HepG2 (cell line): Measurements from ENCODE around the gene PLEKHH3. TPM values are rescaled to one million over a fixed set of nuclear protein-coding genes. Genes with fewer than 3 reads are reported as not detected.

Experiments
- BRCA1 ChIP-seq: sonication (generic); formaldehyde crosslinking; IDR thresholded peaks from 2 replicates; pipeline ENCODE4 v1.4.0; 2020; ENCODE audit warnings: missing genetic modification reagents
- CHD4 ChIP-seq: fragments of 200-600 bp; sonication (generic); IDR thresholded peaks from 2 replicates; pipeline ENCODE4 v1.7.0; 2017; ENCODE audit warnings: mild to moderate bottlenecking, low read length, borderline replicate concordance
- FOXP4 ChIP-seq: sonication (generic); formaldehyde crosslinking; IDR thresholded peaks from 2 replicates; pipeline ENCODE4 v1.4.0; 2020; ENCODE audit warnings: missing genetic modification reagents
- GABPB1 ChIP-seq: IDR thresholded peaks from 2 replicates; pipeline ENCODE4 v1.6.1; 2016; ENCODE audit warnings: mild to moderate bottlenecking, missing genetic modification reagents, moderate library complexity, missing compliant biosample characterization
- NCOA2 ChIP-seq: sonication (generic); formaldehyde crosslinking; IDR thresholded peaks from 2 replicates; pipeline ENCODE4 v1.8.0; 2022; ENCODE audit warnings: inconsistent platforms
- PCBP1 ChIP-seq: fragments of 200-400 bp; formaldehyde crosslinking; IDR thresholded peaks from 2 replicates; pipeline ENCODE4 v1.6.1; 2017; ENCODE audit warnings: mild to moderate bottlenecking, low read depth, low read length, borderline replicate concordance
- SALL1 ChIP-seq: sonication (generic); formaldehyde crosslinking; IDR thresholded peaks from 2 replicates; pipeline ENCODE4 v1.8.0; 2022; ENCODE audit warnings: mild to moderate bottlenecking, missing genetic modification reagents
- ZNF205 ChIP-seq: IDR thresholded peaks from 2 replicates; pipeline ENCODE4 v1.6.1; 2018; ENCODE audit warnings: missing biosample characterization, missing genetic modification reagents
- ZNF232 ChIP-seq: sonication (generic); formaldehyde crosslinking; IDR thresholded peaks from 2 replicates; pipeline ENCODE4 v1.4.0; 2020; ENCODE audit warnings: missing genetic modification reagents, borderline replicate concordance
- ZNF331 ChIP-seq: sonication (generic); formaldehyde crosslinking; IDR thresholded peaks from 2 replicates; pipeline ENCODE4 v1.4.0; 2020; ENCODE audit warnings: missing genetic modification reagents
- ZNF598 ChIP-seq: sonication (generic); formaldehyde crosslinking; IDR thresholded peaks from 2 replicates; pipeline ENCODE4 v1.5.1; 2020; ENCODE audit warnings: mild to moderate bottlenecking, missing genetic modification reagents, borderline replicate concordance
- ZNF891 ChIP-seq: sonication (generic); formaldehyde crosslinking; IDR thresholded peaks from 2 replicates; pipeline ENCODE4 v1.5.0; 2020; ENCODE audit warnings: mild to moderate bottlenecking, missing genetic modification reagents
- polyA plus RNA-seq, 8 experiments: library from polyadenylated mRNA; depleted of rRNA in 3 of 8; stranded (reverse) in 7 of 8; unstranded in 1 of 8; fragments of >200 nt; fragmentation: Illumina TruSeq in 4 of 8; extraction: Trizol in 4 of 8; gene quantifications; 2 replicates each; pipeline versions ENCODE4 v1.2.1 to v1.2.3, GENCODE V29; 2011 to 2016; ENCODE audit warnings: low read depth in 4 of 8, missing spikeins in 1 of 8, mixed read lengths in 1 of 8; ENCODE audit not compliant: insufficient read depth in 1 of 8
- total RNA-seq, 5 experiments: library from RNA; depleted of rRNA; stranded (reverse); fragments of >200 nt; fragmentation: Illumina TruSeq; extraction: Trizol; gene quantifications; 2 replicates each; pipeline ENCODE4 v1.2.3, GENCODE V29; 2016; ENCODE audit warnings: low read depth in 1 of 5
- TF ChIP-seq, protein P1 (sequence below): IDR thresholded peaks from 2 replicates; pipeline ENCODE4 v1.6.1; 2012; ENCODE audit warnings: low read length, improper control_type of control experiment
- TF ChIP-seq, protein P2 (sequence below): sonication (generic); formaldehyde crosslinking; IDR thresholded peaks from 2 replicates; pipeline ENCODE4 v1.5.0; 2020; ENCODE audit warnings: missing genetic modification reagents, mild to moderate bottlenecking, borderline replicate concordance
- TF ChIP-seq, protein P3 (sequence below): sonication (generic); formaldehyde crosslinking; IDR thresholded peaks from 2 replicates; pipeline ENCODE4 v1.4.0; 2020; ENCODE audit warnings: missing genetic modification reagents, borderline replicate concordance

PLEKHH3 gene
- total and polyA plus RNA-seq, 2 of the 13 experiments (the other 11 are each of a cell fraction or from before 2014, with no cell fraction given), result 6.0 to 19.9 TPM

DNA sequence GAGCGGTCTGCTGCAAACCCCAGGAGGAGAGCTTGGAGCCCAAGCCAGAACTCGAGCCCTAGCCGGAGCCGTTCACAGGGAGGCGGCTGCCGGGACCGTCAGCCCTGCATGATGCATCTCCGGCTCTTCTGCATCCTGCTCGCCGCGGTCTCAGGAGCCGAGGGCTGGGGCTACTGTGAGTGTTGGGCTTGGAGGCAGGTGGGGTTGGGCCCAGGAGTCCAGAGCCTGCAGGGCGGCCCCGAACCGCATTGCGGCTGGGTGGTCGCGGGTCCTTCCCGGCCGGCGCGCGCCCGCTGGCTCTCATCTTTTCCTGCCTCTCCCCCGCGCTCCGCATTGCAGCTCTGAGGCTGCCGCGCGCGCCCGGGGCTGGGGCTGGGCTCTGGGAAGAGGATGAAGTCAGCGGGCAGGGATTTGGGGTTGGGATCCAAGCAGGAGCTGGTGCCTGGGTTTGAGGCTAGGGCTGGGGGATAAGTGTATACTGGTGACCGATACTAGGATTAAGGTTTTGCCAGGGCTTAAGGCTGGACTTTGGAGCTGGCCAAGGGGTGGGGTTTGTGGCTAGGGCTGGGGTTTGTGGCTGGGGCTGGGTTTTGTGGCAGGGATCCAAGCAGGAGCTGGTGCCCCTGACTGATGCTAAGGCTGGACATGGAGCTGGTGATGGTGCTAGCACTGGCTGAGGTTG, 6.1 kb upstream of the PLEKHH3 start (continued):
- TF ChIP-seq, protein P1, sequence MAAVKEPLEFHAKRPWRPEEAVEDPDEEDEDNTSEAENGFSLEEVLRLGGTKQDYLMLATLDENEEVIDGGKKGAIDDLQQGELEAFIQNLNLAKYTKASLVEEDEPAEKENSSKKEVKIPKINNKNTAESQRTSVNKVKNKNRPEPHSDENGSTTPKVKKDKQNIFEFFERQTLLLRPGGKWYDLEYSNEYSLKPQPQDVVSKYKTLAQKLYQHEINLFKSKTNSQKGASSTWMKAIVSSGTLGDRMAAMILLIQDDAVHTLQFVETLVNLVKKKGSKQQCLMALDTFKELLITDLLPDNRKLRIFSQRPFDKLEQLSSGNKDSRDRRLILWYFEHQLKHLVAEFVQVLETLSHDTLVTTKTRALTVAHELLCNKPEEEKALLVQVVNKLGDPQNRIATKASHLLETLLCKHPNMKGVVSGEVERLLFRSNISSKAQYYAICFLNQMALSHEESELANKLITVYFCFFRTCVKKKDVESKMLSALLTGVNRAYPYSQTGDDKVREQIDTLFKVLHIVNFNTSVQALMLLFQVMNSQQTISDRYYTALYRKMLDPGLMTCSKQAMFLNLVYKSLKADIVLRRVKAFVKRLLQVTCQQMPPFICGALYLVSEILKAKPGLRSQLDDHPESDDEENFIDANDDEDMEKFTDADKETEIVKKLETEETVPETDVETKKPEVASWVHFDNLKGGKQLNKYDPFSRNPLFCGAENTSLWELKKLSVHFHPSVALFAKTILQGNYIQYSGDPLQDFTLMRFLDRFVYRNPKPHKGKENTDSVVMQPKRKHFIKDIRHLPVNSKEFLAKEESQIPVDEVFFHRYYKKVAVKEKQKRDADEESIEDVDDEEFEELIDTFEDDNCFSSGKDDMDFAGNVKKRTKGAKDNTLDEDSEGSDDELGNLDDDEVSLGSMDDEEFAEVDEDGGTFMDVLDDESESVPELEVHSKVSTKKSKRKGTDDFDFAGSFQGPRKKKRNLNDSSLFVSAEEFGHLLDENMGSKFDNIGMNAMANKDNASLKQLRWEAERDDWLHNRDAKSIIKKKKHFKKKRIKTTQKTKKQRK, result no peak
- TF ChIP-seq, protein P2, sequence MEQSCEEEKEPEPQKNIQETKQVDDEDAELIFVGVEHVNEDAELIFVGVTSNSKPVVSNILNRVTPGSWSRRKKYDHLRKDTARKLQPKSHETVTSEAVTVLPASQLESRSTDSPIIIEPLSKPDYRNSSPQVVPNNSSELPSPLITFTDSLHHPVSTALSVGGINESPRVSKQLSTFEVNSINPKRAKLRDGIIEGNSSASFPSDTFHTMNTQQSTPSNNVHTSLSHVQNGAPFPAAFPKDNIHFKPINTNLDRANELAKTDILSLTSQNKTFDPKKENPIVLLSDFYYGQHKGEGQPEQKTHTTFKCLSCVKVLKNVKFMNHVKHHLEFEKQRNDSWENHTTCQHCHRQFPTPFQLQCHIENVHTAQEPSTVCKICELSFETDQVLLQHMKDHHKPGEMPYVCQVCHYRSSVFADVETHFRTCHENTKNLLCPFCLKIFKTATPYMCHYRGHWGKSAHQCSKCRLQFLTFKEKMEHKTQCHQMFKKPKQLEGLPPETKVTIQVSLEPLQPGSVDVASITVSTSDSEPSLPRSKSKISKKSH (CRISPR knock-in tag), result peak; percentile 71; the same call in 1 of the 2 replicates
- peak; percentile 64; the same call in 1 of the 2 replicates for TF ChIP-seq GABPB1 (CRISPR knock-in tag)
- TF ChIP-seq, protein P3, sequence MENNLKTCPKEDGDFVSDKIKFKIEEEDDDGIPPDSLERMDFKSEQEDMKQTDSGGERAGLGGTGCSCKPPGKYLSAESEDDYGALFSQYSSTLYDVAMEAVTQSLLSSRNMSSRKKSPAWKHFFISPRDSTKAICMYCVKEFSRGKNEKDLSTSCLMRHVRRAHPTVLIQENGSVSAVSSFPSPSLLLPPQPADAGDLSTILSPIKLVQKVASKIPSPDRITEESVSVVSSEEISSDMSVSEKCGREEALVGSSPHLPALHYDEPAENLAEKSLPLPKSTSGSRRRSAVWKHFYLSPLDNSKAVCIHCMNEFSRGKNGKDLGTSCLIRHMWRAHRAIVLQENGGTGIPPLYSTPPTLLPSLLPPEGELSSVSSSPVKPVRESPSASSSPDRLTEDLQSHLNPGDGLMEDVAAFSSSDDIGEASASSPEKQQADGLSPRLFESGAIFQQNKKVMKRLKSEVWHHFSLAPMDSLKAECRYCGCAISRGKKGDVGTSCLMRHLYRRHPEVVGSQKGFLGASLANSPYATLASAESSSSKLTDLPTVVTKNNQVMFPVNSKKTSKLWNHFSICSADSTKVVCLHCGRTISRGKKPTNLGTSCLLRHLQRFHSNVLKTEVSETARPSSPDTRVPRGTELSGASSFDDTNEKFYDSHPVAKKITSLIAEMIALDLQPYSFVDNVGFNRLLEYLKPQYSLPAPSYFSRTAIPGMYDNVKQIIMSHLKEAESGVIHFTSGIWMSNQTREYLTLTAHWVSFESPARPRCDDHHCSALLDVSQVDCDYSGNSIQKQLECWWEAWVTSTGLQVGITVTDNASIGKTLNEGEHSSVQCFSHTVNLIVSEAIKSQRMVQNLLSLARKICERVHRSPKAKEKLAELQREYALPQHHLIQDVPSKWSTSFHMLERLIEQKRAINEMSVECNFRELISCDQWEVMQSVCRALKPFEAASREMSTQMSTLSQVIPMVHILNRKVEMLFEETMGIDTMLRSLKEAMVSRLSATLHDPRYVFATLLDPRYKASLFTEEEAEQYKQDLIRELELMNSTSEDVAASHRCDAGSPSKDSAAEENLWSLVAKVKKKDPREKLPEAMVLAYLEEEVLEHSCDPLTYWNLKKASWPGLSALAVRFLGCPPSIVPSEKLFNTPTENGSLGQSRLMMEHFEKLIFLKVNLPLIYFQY (CRISPR knock-in tag), result no peak
- TF ChIP-seq ZNF232 (CRISPR knock-in tag), result no peak
- TF ChIP-seq ZNF598 (CRISPR knock-in tag), result peak; percentile 92; the same call in 1 of the 2 replicates
- TF ChIP-seq ZNF331 (CRISPR knock-in tag), result no peak
- no peak for TF ChIP-seq BRCA1 (CRISPR knock-in tag)
- no peak for TF ChIP-seq NCOA2
- TF ChIP-seq CHD4, result no peak
- 0 out of 2 replicates have a peak, but pooled peaks have one; percentile 48 for TF ChIP-seq PCBP1
- TF ChIP-seq ZNF205 (CRISPR knock-in tag), result no peak
- TF ChIP-seq ZNF891 (CRISPR knock-in tag), result peak; percentile 79
- no peak; the same call in 1 of the 2 replicates for TF ChIP-seq SALL1
- no peak for TF ChIP-seq FOXP4
